NCI-H146 (cell line): ENCODE data around the gene HOXD10.

Experiments
- DNase-seq: peaks from one replicate; lab custom pipeline; 2025; lab: John Stamatoyannopoulos, UW

Gene HOXD10

GRCh38 chr2:176123411-176124109 is 7.0 kb downstream of the HOXD10 start:
- DNase-seq, result no peak

DNA sequence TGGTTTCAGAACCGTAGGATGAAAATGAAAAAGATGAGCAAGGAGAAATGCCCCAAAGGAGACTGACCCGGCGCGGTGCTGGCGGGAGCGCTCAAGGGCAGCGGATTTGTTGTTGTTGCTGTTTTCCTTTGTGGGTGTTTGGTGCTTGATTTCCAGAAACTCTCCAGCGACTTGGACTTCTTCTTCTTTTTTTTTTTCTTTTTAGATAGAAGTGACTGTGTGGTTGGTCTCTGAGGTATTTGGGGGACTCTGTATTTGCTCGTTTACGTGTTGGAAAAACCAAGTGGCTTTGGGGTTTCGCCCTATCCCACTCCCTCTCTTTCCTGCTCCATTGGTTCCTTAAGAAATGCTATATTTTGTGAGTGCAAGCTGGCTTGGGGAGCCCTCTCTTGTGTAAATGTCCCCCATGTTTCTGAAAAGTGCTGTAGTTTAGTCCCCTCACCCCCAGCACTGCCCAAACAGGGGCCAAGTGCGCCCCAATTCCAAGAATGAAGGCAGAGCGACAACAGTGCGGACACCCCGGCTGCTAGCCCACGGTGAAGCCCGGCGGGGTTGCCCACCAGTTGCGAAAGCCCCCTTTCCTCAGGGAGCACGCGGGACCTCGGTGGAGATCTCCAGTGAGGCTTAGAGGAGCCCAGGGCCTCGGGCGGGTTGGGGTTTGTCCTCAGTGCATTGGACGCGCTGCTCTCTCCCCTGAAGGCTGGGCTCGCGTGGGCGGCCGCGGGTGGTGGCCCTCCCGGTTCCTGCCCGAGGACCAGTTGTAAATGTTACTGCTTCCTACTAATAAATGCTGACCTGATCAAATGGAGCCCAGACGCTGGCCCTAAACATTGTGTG is 7.8 kb downstream of the HOXD10 start:
- no peak for DNase-seq

DNA sequence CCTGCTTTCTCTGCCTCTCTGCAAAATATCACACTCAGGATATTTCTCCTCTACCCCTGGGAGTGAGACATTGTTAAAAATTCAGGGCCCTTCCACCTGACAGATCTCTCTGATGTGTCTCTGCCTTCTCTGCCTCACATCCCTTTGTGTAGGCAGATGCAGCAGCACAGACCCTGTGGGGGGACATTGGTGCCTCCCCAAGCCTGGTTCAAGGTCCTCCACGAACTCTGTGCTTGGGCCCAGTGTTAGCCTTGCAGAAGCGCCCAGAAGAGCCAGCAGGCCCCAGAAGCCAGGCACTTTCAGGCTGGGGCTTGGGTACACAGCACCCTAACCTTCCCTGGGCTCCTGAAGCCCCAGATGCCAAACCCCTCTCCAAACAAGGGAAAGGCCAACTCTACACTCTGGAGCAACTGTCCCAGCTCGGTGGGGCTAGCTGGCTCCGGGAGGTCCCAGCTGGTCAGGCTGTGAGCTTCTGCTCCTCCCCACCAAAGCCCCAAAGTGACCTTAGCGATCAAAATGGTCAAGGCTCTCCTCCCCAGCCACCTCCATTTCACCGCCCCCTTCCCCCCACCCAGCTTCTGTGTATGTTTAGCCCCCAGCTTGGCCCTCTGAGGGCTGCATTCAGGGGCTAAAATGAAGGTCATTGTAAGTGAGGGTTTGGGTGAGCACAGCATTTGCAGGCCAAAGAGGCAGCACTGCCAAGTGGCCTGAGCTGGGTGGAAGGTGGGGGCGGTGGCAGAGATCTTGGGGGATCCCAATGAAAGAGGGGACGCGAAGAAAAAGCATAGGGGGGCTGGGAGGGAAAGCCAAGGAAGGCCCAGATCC is 8.6 kb downstream of the HOXD10 start:
- no peak for DNase-seq

- DNase-seq, result no peak
These were observed 9.1 kb downstream of the HOXD10 start for GRCh38 chr2:176125772-176126054.

- peak; percentile 31 for DNase-seq
These were observed 10.6 kb downstream of the HOXD10 start for GRCh38 chr2:176126929-176127773.

- no peak for DNase-seq
These were observed 11.1 kb downstream of the HOXD10 start for GRCh38 chr2:176127774-176128072.

DNA sequence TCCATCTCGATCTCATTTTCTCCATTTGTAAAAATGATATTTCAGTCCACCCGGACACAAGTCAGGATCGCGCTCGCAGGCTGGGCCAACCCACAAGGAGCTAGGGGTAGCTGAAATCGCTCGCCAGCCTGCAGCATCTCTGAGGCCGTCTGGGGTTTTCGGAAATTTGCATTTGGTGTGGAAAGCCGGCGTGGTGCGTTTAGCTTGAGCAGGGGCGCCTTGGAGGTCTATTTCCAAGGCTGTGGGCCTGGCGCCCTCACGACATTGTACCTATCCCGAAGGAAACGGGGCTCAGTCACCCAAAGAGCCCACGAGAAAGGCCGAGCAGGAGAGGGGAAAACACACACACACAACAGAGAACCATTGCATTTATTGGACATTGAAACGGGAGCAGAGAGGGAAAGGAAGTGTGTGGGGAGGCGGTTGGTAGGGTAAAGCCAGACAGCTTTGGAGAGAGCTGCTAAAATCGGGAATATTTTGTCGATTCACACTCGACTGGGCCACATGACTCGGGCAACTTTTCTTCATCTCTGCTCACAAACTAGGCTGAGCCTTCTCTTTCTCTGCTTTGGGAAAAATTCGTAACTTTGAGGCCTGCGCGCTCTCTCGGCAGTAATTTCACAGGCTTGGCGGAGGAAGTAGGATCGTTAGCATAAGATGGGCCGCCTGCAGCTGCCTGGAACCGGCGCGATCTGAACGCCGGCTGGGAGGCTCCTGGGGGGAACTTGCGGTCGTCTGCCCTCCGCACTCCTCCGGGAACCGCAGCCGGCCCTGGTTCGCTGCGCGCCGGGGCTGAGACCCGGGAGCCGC is 11.8 kb downstream of the HOXD10 start:
- DNase-seq, result no peak

DNA sequence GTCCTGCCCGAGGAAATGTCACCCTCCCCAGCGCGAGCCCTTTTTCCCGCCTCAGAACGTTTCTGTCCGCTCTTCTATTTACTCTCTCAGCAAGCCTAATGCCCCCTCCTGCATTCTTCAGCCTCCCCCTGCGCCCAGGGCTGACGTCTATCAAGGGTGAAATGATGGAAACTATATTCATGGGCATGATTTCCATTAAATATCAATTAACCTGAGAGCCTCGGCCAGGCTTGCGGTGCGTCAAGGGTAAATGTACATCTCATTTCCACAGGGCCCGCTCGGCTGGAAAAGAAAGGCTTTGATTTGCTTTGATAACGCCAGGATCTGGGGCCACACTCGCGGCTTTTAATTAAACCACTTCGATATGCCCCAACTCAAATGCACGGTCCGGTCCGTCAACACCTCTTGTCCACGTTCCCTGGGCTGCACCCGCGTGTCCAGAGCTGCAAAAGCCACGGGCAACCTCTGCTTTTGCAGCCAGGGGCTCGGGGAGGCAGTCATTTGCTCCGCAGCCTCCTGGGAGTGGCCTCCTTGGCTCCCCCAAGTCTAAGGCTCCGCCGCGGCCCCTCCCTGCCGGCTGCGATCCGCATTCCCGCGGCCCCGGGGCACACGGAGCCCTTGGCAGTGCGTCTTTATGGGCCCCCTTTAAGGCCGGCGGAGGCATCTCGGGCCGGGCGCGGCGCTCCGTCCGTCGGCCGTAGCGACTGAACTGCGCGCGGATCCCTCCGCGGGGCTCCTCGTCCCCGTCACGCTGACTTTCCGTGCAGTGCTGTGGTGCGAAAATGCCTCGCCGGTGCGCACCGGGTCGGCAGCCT is 12.6 kb downstream of the HOXD10 start, which contains the start of gene HOXD8:
Gene HOXD8, plus strand, starts transcription at position 724 of the 815 bp plus-strand sequence. CDS start 662 bp downstream, outside the sequence.
- DNase-seq, result no peak

DNA sequence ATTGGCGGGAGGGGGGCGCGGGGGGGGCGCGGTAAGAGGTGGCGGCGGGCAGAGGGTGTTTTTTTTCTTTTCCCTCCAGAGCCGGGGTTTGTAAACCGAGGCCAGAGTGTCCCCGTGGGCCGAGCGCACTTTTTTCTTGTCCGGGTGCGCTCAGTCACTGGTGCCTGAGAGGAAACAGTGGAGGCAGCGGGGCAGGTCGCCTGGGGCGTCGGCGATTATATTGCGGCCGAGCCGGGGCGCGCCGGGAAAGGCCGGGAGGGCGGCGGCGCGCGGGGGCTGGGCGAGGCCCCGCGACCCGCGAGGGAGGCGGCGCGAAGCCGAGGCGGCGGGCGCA is 13.2 kb downstream of the HOXD10 start:
- no peak for DNase-seq

GRCh38 chr2:176130147-176130956 is 13.8 kb downstream of the HOXD10 start:
- no peak for DNase-seq

DNA sequence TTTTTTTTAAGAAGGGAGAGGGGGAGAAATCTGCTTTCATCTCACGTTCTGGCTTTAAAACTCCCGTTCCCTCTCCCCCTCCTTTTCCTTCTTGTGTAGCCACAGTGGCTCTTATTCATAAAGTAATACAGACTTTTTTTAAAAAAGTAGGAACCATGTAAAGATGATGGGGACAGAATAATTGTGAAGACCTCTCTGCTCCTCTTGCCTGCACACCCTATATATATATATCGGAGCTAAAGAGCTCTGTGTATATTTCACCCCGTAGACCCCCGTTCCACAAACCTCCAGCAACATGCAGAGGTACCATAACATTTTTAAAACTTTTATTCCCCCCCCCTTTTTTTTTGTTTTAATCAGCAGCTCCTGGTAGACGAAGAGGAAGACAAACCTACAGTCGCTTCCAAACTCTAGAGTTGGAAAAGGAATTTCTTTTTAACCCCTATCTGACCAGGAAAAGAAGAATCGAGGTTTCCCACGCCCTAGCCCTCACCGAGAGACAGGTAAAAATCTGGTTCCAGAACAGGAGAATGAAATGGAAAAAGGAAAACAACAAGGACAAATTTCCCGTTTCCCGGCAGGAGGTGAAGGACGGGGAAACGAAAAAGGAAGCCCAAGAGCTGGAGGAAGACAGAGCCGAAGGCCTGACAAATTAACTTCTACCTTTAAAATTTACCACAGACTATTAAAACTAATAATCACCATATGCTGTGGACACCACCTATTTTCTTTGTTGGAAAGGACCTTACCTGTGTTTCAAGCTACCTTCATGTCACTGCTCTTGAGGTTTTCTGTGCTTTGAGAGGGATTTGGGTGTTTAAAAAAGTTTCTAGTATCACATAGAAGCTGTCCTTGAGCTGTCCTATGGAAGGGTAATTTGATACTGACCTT is 14.6 kb downstream of the HOXD10 start:
- no peak for DNase-seq

- DNase-seq, result no peak
These were observed 15.2 kb downstream of the HOXD10 start for GRCh38 chr2:176131848-176132158.

DNA sequence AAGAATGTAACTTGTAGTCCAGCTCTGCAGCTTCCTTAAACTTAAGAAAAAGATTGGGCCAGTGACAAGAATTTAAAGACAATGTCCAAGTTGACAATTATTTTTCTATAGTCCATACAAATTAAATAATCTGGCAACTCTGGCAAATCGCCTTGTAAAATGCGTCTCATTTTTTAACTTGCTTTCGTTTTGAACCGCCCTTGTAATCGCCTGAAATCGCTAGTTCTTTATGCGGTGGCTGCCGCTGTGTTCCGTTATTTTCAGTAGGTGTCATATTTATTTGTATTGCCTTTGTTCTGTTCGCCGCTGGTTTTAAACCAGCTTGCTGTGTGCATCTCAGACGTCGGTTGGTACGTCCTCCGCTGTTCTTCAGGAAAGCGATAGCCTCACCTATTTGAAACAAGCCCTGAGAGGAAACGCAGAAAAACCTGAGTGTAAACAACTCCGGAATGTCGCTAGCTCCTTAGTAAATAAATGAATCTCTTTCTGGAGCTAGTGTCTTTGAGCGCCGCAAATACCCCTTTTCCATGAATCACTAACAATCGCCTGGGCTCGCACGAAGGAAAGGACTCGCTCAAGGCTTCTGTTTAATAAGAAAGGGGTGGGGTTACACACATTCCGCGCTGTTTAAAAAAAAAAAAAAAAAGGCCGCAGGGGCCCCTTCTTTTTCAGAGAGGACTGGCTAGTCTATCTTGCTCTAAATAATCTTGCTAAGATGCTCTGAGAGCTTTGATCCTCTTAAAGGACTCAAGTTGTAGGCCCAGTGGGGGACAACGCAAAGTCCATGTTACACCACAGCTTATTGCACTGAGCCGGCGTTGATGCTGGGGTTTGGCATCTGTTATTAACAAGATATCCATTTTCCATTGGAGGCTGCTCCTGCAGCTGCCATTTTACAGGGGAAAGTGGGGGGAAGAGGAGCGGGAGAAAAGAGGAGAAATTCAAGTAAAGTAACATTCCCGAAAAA is 15.9 kb downstream of the HOXD10 start:
- no peak for DNase-seq

GRCh38 chr2:176133389-176133788 is 16.8 kb downstream of the HOXD10 start:
- no peak for DNase-seq

DNA sequence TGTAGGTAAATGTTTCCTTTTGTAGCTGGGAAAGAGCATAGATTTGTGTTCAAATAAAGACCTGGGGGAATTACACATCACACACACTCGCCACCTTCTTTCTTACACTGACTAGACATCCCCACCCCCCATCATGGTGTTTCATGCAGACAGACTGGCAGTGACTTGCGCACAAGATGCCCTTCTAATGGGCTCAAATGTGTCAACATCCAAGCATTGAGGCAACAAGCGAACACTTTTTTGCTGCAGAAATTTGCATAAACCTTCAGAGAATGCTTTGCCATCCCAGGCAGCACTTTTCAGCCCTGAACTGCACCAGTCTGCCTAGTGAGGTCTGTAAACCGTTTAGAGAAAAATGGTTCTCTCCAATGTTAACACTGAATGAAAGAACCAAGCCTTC is 17.5 kb downstream of the HOXD10 start:
- DNase-seq, result no peak

- peak; percentile 3 for DNase-seq
These were observed 18.5 kb downstream of the HOXD10 start for GRCh38 chr2:176135035-176135440.
